Measurements from ENCODE around the gene FGF5.

The FGF5 gene

DNA sequence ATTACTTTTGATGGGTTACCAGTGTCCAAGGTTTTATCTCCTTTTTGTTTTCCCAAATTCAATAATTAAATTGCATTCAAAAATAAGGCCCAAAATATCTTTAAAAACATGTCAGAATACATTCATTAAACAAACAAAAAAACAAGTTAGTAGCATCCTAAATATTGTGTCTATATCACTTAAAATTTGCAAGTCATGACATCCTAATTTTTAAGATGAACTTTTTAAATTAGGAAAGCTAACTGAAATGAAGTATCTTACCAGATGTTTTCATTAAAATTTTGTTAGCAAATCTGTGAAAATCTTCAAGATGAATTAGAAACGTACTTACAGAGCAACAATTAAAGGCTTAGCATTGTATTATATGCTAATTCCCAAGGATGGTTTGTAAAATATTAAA, 68.1 kb downstream of the FGF5 start:
- no peak overlapping the region for H3K27ac ChIP-seq
- CTCF ChIA-PET, result interaction anchor here (0.5 to 0.8 kb wide), 2 partner anchors 11 to 47 kb away, joined by 3 to 5 read pairs; no protein-coding TSS in a partner anchor
- TF ChIP-seq, protein P1, sequence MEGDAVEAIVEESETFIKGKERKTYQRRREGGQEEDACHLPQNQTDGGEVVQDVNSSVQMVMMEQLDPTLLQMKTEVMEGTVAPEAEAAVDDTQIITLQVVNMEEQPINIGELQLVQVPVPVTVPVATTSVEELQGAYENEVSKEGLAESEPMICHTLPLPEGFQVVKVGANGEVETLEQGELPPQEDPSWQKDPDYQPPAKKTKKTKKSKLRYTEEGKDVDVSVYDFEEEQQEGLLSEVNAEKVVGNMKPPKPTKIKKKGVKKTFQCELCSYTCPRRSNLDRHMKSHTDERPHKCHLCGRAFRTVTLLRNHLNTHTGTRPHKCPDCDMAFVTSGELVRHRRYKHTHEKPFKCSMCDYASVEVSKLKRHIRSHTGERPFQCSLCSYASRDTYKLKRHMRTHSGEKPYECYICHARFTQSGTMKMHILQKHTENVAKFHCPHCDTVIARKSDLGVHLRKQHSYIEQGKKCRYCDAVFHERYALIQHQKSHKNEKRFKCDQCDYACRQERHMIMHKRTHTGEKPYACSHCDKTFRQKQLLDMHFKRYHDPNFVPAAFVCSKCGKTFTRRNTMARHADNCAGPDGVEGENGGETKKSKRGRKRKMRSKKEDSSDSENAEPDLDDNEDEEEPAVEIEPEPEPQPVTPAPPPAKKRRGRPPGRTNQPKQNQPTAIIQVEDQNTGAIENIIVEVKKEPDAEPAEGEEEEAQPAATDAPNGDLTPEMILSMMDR (conservative IDR thresholded peaks at IDR 0.05; ENCODE audit: low read depth), result no peak
- DNase-seq (ENCODE audit: low spot score), result no peak
- POLR2A ChIA-PET (ENCODE audit: low non-redundant PET), result no interaction called here

DNA sequence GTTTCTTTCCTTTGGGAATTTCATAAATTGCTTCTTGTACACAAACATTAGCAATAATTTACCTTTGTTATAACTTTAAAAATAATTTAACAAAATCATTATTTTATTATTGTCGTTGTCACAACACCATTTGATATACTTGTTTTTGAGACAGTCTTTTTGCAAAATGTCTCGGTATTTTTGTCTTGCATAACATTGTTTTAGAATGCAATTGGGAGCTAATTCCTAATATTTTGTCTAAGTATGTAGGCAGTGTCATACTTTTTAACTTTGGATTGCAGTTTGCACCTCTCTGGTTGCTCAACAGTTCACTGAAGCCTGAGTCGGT, 68.7 kb downstream of the FGF5 start:
- ChIA-PET POLR2A (ENCODE audit: low non-redundant PET) (no interaction called here), CTCF (interaction anchor here (0.5 to 0.8 kb wide), 2 partner anchors 12 to 48 kb away, joined by 3 to 5 read pairs; no protein-coding TSS in a partner anchor)
- TF ChIP-seq, protein P1 (conservative IDR thresholded peaks at IDR 0.05; ENCODE audit: low read depth), result no peak
- DNase-seq (ENCODE audit: low spot score), result no peak
- H3K27ac ChIP-seq, result no peak overlapping the region

DNA sequence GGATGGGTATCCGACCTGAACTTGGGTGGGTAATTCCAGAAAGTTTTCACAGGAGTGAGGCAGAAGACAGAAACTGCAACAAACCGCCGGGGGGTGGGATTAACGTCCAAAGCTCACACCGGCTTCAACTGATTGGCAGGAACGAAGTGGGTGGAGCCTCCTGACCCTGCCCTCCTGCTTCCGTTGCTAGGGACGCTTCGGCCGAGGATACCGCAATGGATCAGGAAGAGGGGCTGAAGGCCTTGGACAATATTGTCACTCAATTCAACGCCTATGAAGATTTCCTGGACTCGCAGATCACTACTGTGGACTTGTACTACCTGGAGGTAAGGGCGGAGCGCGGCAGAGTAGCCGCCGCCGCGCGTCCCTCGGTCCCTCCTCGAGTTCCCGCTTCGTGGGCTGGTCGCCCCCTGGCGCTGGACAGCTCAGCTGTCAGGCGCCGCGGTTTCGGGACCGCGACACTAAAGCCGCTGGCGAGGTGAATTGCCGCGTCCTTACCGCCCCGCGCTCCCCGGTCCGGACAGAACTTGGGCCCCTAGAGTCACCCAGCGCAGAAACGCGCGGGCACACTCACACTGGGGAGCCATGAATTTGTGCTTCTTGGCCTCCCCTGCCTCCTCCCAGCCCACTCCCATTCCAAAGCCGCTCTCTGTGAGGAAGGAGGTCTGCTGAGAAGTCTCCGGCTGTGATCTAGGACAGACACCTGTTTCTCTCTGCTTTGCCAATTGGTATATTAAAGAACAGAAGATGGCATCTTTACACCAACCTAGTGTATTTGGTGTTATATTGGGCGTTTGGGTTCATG, 69.3 kb downstream of the FGF5 start, which contains the start of gene CFAP299:
TSS of gene CFAP299 (plus strand) at position 177 of the 805 bp plus-strand sequence.
- TF ChIP-seq, protein P1 (conservative IDR thresholded peaks at IDR 0.05; ENCODE audit: low read depth), result peak; percentile 54
- ChIA-PET POLR2A (ENCODE audit: low non-redundant PET) (no interaction called here), CTCF (interaction anchor here (0.6 to 0.8 kb wide), 3 partner anchors 12 to 413 kb away, joined by 3 read pairs; no protein-coding TSS in a partner anchor)
- no peak within 1 kb of the TSS for H3K27ac ChIP-seq
- DNase-seq (ENCODE audit: low spot score), result peak; percentile 97

DNA sequence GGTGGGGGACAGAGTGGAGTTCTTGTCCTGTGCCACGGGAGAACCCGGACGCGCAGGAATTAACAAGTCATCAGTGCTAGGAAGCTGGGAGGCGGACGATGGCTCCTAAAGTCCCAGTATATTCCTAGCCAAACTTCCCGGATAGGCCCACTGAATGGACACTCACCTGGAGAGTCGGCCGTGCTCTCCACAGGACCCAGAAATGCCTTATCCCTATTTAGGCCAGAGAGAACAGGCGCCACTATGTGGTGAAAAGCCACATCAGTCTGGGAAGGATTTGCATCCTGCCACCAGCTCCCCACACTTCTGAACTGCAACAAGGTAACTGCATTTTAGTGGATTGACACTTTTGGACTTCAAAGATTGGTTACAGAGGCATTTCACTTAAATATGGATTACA, 70.1 kb downstream of the FGF5 start:
- ChIA-PET POLR2A (ENCODE audit: low non-redundant PET) (no interaction called here), CTCF (interaction anchor here (0.6 to 0.8 kb wide), 6 partner anchors 26 to 1384 kb away, joined by 3 read pairs; no protein-coding TSS in a partner anchor)
- H3K27ac ChIP-seq, result no peak overlapping the region
- TF ChIP-seq, protein P1 (conservative IDR thresholded peaks at IDR 0.05; ENCODE audit: low read depth), result peak; percentile 20; the same call in 1 of the 2 replicates
- DNase-seq (ENCODE audit: low spot score), result peak; percentile 44

DNA sequence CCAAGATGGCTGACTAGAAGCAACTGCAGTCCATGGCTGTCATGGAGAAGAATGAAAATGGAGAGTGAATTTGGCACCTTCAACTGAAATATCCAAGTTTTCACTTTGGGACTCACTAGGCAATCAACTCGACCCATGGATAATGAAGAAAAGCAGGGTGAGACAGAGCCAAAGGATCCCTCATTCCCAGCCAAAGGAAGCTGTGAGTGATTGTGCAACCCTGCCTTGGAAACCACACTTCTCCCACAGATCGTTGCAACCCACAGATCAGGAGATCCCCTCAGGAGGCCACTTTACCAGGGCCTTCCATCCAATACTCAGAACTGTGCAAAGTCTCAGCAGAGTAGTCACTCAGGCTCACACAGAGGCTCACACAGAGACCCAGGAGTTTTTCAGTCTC, 73.6 kb downstream of the FGF5 start:
- POLR2A ChIA-PET (ENCODE audit: low non-redundant PET), result no interaction called here
- no peak overlapping the region for H3K27ac ChIP-seq
- TF ChIP-seq, protein P1 (conservative IDR thresholded peaks at IDR 0.05; ENCODE audit: low read depth), result no peak
- no peak for DNase-seq (ENCODE audit: low spot score)
- CTCF ChIA-PET, result no interaction called here

Measured in RWPE1 (cell line).